Measurements from ENCODE around the gene PDZRN3.
A peak's percentile ranks its signal among the peaks of the same experiment; 100 is the strongest.

PDZRN3 gene

DNA sequence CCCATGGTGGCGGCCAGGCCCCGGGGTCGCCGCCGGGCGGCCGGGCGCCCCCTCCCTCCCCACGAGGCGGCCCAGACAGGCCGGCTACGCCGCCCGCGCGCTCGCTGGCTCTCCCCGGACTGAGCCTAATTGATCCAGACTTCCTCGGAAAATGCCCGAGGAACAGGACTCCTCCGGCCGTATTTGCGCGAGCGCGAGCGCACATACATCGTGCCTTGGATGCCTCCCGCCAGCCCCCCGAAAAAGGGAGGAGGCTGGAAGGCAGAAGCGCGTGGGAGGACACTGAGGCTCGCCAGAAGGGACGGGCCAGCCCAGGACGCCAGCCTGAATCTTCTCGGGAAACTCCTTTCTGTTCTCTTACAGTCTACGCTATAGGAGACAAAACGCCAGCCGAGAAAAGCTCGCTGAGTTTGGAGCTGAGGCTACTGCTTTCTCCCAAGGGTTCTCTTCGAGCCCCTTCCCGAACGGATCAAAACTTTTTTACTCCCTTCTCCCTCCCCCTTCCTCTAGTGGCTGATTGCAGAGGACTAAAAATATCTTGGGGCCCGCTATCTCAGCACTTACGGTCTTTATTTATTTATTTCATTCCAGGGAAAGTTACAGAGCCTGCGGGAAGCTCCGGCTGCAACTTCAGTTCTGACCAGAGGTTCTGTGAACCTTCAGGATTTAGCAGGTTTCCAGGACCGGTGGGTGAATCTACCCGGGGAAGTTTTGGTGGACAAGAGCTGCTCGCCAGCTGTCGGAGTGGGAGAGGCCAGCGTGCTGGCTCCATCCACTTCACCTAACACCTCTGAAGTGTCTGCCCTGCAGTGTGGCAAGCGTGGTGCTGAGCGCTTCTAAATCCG lies at the start of gene PDZRN3:
PDZRN3 (minus strand) TSS at position 121 of the 845 bp plus-strand sequence.
- peak; percentile 60 for DNase-seq (ENCODE audit: low spot score)

DNA sequence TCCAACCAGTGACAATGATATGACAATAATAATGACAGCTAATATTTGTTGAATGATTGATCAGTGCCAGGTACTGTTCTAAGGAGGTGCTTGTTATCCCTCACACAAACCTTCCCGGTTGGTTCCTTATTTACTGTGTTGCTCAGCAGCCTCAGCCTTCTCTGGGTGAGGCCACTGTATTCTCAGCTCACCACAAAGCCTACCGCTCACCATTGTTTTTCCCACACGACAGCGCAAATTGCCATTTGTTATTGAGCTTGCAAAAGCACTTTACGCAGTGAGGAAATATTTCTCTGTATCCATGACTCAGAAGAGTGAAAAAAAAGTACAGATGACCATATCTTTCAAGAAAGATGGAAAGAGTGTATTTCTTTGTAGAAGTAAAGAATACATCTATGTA lies 49.5 kb upstream of the PDZRN3 start:
- no peak for DNase-seq (ENCODE audit: low spot score)

DNA sequence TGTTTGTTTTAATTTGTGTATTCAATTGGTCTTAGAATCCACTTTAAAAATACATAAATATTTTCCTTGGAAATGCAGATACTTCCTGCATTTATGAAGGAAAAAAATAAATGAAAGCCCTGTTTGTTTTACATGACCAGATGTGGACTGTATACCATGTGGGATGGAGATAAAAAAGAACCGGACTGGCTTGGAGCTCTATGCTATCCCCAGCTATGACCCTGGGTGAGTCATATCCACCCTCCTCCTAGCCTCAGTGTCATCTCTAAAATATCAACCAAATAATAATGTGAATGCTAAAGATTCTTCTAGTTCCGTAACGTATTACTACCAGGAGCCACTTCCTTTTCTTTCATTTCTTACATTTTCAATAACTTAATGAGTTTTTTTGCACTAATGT lies 44.5 kb upstream of the PDZRN3 start:
- no peak for DNase-seq (ENCODE audit: low spot score)

DNA sequence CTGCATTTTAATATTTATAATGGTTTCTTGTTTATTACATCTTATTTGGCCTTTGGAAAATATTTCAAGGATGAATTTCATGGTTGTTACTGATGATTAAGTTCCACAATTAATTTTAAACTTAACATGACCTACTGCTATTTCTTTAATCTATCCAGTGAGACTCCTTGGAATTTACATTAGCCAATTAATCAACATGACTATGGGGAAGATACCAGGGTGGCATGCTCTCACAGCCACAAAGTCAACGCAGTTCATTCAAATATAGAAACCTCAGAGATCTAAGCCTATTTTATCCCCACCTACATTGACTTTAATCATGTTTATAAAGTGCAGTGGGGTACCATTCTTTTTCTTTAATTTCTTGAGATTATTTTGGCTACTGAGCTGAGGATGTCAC lies 43.6 kb upstream of the PDZRN3 start:
- no peak for DNase-seq (ENCODE audit: low spot score)

DNA sequence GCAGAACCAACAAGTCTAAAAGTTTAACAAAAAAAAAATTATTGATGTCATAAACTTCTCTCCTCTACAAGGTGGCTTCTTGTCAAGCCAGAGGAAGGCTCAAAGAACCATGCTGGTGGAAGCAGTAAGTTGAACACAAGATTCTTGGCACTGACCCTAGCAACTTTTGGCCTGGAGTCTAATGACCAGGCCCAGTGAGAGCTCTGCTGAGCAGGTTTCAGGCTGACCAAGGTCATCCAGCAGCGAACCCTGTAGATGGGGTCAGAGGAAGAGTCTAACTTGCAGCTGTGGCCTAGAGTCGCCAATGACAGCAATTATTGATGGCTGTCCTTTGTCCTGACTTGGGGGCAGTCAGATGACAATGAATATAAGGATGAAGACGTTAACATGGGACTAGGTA lies 43.1 kb upstream of the PDZRN3 start:
- DNase-seq (ENCODE audit: low spot score): no peak

DNA sequence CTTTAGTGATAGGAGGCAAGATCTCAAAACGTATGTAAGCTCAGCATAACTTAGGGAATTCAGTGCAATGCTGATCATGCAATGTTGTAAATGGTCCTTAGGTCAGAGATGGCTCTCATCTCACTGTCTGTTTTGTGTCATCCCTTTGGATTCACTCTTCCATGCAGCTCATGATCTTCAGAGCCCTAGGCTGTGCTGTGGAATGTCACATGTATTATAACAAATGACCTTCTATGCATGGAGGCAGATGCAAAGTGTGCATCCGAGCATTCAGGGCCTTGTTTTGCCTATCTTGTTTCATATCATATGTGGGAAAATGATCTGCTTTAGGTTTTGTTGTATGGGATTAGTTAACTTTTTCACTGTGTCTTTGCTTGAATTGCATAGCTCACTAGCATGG lies 40.5 kb upstream of the PDZRN3 start:
- DNase-seq (ENCODE audit: low spot score): no peak

DNA sequence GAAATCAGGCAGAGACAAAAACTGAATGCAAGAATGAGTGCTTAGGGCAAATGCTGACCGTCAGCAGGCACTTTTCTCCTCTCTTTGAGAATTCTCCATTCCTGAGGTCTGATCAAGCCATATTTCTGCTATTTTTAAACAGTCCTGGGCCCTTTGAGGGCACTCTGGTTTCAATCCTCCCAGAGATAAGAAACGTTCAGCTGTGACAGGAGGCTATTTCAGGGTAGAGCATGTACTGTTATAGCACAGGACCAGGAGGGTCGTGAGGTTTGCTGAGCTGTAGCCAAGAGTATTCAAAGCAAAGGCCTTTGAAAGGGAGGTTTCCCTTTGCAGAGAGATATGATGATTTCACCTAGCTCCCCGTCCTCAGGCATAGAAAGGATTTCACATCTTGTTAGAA lies 39.6 kb upstream of the PDZRN3 start:
- DNase-seq (ENCODE audit: low spot score): no peak

DNA sequence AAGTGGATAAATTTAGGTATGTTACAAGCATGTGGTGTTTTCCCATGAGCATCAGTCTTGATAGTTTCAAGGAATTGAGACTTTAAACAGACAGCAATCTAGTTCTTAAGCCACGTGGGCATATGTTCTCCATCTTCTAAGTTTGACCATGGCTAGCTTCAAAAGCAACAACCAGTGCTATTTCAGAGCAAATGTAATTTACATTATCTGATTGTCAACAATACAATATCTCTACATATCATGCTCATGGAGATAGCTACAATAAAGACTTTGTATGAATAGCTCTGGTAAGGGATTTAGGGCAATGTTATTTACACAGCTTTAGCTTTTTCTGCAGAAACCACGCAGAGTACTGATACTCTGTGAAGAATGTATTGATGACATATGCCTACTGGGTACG lies 38.8 kb upstream of the PDZRN3 start:
- DNase-seq (ENCODE audit: low spot score): no peak

DNA sequence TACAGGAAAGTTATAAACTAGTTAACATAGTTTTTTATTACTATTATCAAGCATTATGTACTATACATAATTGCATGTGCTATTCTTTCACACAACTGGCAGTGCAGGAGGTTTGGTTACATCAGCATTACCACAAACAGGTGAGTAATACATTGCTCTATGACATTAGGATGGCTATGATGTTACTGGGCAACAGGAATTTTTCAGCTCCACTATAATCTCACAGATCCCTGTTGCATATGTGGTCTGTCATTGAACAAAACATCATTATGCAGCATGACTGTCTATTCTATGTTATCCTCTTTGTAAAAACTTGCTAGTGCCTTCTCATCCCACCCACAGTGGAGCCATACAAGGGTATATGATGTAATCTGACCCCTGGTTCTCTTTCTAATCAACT lies 36.5 kb upstream of the PDZRN3 start:
- no peak for DNase-seq (ENCODE audit: low spot score)

DNA sequence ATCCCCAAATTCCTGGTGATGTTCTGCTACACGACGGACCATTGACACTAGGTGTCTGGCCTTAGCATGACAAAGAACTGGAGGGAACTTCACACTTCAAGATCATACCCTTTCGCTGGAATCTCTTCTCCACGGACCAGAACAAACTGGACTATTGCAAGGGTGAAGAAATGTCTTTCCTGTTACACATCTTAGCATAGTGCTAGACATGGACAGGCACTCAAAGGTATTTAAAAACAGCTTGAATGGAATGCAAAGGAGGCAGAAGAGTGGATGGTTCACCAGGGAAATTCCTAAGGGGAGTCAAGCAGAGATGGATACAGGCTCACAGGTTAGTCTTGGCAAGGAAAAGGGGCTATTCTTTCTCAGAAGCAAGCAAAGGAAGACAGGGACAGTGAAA lies 33.5 kb upstream of the PDZRN3 start:
- DNase-seq (ENCODE audit: low spot score): no peak

DNA sequence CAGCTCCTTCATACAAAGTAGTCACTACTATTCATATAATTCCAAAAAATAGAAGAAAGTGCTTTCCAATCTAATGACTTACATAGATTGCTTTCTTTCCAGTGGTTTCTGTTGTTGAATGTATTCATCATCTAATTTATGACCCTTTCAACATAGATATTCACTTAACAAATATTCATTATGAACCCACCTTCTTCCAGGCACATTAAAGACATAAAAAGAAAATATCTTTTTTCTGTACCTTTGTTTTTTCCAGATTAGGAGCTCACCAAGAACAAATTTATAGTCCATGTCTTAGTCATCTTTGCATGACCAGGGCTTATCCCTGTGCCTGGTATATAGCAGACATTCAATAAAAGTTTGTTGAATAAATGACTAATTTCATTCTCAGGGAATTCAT lies 32.4 kb upstream of the PDZRN3 start:
- DNase-seq (ENCODE audit: low spot score): no peak

DNA sequence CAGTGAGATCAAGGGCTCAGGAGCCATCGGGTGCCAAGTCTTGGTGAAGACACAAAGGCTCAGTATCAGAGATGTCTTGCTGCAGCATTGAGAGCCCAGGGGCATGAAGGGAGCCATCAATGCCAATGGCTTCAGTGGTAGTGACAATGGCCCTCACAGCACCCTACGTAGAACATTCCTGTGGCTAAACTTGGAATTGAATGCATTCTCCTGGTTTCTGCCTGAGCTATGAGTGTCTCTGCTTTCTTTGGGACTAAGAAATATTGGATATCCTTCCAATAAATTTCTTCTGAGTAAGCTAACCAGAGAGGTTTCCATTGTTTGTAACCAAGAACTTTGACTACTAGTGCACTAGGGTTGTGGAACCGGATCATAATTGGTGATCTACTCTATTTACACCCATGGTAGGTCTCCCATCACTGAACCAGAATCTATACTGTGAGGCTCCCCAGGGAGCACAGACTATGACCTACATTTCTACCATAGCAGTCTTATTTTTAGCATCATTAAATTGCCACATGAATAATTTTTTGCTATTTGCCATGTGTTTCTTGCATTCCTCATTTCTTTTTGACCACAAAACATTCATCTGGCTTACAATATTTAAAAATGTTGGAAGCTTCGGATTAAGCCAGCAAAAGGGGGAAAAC lies 31.6 kb upstream of the PDZRN3 start:
- DNase-seq (ENCODE audit: low spot score): no peak

DNA sequence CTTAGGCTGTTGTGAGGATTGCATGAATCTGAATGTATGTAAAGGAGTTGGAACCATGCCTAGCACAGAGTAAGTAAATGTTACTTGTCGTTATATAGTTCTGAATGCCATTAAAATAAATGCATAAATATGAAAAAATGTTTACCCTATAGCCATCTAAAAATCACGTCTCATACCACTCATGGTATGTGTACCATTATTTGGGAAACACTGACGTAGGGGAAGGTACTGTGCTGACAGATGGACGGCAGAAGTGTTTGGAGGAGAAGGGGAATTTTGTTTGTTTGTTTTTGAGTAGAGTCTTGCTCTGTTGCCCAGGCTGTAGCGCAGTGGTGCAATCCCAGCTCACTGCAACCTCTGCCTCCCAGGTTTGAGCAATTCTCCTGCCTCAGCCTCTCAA lies 30.5 kb upstream of the PDZRN3 start:
- DNase-seq (ENCODE audit: low spot score): no peak

DNA sequence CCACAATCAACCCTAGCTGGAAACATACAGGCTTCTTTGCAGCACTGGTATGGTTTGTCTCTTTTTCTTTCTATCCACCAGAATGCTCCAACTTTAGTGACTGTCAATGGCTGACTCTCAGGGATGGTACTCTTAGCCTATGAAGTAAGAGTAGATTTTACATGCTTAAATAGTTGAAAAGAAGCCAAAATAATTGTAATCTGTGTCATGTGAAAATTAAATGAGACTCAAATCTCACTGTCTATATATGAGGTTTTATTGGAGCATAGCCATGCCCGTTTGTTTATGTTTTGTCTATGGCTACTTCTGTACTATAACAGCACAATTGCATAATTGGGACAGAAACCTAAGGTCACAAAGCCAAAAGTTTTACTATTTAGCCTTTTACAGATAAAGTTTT lies 29.1 kb upstream of the PDZRN3 start:
- no peak for DNase-seq (ENCODE audit: low spot score)

DNA sequence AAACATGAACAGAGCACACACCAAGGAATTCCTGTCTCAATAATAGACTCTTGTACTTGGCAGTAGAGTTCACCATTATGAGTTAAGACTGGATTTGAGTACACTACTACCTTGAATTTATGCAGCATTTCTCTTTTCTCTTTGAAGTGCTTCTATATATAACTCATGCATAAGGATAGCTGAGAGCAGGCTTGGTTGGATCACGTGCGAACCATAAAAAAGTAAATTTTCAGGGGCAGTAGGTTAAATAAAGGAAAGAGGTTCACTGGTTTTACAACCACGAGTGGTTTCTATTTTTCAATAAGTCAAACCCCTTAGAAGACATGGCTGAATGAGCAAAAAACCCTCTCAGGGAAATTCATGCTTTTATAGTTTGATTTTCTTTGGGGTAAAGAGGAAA lies 28.6 kb upstream of the PDZRN3 start:
- DNase-seq (ENCODE audit: low spot score): no peak

DNA sequence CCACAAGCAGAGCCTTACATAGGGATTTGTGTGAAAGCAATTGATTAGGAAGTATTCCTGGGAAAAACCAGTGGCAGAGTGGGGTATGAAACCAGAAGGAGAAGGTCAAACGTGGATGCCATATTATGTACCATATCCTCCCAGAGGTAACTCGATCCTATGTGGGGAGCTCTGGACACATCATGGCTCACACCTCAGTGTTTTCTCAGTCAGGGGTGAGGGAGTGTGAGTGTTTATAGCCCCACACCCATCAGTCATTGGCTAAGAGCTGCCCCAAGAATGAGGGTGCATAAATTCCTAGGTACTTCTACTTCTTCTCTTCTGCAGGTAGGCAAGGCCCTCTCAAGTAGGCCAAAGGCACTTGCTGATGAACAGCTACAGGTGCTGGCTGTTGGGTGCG lies 28.2 kb upstream of the PDZRN3 start:
- DNase-seq (ENCODE audit: low spot score): no peak

DNA sequence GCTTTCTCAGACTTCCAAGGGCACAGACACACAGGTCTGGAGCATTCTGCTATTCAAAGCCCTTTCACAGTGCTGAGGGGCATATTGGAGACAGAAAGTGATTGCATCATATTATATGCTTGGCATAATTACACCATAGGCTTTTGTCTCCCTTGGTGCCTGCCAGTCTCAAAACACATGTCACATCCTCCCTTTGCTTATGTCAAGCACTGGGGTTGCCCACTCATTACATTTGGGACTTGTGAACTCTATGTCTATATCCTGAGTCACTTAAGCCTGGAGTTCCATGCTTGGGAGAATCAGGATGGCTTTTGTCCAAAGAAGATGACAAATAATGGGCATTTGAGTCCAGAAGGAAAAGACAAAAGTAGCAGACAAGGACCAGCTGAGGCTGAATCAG lies 12.3 kb upstream of the PDZRN3 start:
- no peak for DNase-seq (ENCODE audit: low spot score)

DNA sequence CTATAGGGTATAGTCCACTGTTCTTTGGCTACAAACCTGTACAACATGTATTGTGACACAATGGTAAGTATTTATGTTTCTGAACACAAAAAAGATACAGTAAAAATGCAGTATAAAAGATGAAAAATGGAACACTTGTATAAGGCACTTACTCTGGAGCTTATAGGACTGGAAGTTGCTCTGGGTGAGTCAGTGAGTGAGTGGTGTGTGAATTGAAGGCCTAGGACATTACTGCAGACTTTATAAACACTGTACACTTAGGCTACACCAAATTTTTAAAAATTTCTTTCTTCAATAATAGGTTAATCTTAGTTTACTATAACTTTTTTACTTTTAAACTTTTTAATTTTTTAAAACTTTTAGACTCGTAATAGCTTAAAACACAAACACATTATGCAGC lies 10.5 kb upstream of the PDZRN3 start:
- DNase-seq (ENCODE audit: low spot score): no peak

DNA sequence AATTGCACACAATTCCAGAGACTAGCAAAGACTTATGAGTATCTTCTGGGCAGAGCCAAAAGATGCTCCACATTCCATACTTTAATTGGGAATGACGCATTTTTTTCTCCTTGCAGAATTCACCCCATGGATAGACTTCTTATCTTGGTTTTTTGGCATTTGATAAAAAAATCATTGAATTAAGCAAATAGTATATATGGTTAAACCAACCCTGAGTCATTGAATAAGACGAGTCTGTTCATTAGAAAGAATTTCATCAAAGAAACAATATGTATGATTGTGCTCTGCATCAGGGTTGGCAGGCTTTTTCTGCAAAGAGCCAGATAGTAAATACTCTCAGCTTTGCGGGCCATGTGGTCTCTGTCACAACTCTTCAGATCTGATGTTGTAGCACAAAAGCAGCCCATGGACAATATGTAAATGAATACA lies 9.2 kb upstream of the PDZRN3 start:
- no peak for DNase-seq (ENCODE audit: low spot score)

DNA sequence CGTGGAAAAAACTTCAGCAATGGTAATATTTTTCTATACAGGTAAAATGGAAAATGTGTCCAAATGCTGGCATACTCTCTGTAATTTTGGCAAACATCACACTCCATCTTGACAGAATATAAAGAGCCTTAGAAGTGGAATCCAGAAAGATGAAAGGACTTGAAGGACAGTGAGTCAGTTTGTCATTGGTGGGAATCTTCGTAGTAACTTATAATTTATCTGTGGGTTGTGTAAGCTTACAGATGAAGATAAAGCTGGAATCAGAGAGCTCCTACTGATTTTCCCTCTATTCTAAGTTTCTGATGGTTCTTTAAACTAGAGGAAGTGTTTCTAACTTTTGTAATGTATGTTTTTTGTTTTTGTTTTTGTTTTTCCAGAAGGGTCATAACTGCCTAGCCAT lies 8.7 kb upstream of the PDZRN3 start:
- DNase-seq (ENCODE audit: low spot score): no peak

DNA sequence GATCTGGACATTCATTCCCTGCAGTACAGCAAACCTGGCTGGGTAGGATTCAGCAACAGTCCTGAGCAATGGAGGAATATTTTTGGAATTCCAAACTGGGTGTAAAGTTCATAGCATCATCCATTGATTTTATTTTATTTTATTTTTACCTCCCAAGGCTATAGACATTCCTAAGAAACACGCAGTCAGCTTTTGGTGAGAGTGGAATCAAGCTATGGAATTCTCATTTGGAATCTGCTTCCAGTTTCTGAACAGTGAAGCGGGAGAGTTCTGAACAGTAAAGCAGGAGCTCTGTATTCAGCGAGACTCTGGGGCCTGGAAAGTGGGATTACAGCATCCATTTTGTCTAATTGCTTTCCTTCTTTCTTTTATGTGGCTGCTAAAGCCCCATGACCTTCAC lies 1.4 kb upstream of the PDZRN3 start:
- DNase-seq (ENCODE audit: low spot score): no peak

DNA sequence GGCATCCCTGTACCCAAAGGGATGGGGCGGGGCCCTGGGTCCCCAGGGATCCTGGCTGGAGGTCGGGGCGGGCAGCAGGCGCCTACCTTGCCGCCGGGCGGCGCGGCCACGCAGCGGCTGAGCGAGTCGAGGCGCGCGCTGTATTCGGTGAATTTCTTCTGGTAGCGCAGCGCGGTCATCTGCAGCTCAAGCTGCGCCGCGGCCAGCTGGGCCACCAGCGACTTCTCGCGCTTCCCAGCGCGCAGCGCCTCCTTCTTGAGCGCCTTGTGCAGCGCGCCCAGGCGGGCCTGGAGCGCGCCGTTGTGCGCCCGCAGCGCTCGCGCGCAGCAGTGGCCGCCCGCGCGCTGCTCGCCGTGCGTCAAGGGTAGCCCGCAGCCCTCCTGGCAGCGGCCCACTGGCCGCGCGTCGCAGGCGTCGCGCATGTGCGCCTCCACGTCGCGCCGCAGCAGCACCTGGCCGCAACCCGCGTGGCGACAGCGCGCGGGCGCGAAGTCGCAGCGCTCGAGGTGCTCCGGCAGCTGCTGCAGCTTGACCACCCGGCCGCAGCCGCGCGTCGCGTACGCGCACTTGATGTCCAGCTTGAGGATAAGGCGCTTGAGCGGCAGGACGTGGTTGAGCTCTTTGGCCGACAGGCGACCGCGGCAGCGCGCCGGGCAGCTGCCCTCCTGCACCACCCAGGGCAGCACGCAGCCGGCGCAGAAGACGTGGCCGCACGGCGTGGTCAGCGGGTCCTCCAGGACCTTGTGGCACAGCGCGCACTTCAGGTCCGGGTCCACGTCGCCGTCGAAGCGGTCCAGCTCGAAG lies 522 bp downstream of the PDZRN3 start:
- DNase-seq (ENCODE audit: low spot score): peak; percentile 87

DNA sequence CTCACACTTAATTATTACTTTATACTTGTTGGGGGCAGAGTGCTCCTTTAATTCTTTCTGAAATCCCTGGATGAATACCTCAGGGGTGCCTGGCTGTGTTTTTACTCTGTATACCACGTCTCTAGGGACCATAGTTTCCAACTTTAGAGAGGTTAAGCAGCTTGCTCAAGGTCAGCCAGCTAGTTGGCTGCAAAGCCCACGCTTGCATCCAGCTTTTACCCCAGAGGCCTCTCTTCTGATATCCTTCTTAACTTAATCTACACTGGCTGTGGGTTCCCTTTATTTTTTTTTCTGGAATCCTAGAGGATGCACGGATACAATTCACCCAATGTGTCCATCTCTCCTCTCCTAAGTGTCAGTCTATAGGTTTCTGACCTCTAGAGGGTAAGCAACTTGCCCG lies 1.4 kb downstream of the PDZRN3 start:
- no peak for DNase-seq (ENCODE audit: low spot score)
